ENCODE results near the gene TOM1.
A peak's percentile ranks its signal among the peaks of the same experiment; 100 is the strongest.

- TF ChIP-seq CTCF (IDR thresholded peaks at IDR 0.05) (peak in 1 of 6 experiments; percentile 22), POLR2A (IDR thresholded peaks at IDR 0.05) (no peak)
Observed at GRCh38 chr22:35361001-35361558, 61.4 kb downstream of the TOM1 start.

Data from Peyer's patch (tissue), 4 donors.